ENCODE measurements around the gene FPR2.

GRCh38 chr19:51754109-51754508, 6.9 kb upstream of the FPR2 start:
- TF ChIP-seq SUZ12 (IDR thresholded peaks at IDR 0.05): no peak
- TF ChIP-seq FOXK2 (IDR thresholded peaks at IDR 0.05): no peak
- no peak for TF ChIP-seq SP1 (IDR thresholded peaks at IDR 0.05)
- no peak for TF ChIP-seq ARNT (IDR thresholded peaks at IDR 0.05)
- TF ChIP-seq BHLHE40 (IDR thresholded peaks at IDR 0.05; ENCODE audit: borderline replicate concordance): no peak
- TF ChIP-seq HDGF (IDR thresholded peaks at IDR 0.05; ENCODE audit: borderline replicate concordance): no peak

Measured in HEK293T (cell line).